HG03575 (cell line): Measurements from ENCODE around the gene INHBC.
A peak's percentile ranks its signal among the peaks of the same experiment; 100 is the strongest.
"Not testable (repeated sequence)": the region's sequence is repeated elsewhere in the genome, so short reads cannot be mapped to it uniquely, and the experiment has no call there.

Experiments
- ATAC-seq: cut with Tn5 transposase; IDR thresholded peaks from one replicate; pipeline ENCODE4 v1.9.1; 2021; ENCODE audit not compliant: unreplicated experiment, insufficient number of reproducible peaks, low FRiP score; ENCODE audit errors: extremely low read depth

Gene INHBC

GRCh38 chr12:57426948-57427347 is 7.6 kb upstream of the INHBC start:
- ATAC-seq: not testable (repeated sequence)

GRCh38 chr12:57428965-57429364 is 5.6 kb upstream of the INHBC start:
- no peak for ATAC-seq

GRCh38 chr12:57429473-57430111 is 5.0 kb upstream of the INHBC start:
- no peak for ATAC-seq

GRCh38 chr12:57430112-57430930 is 4.3 kb upstream of the INHBC start:
- ATAC-seq: no peak

GRCh38 chr12:57430931-57431566 is 3.5 kb upstream of the INHBC start, which contains the start of gene R3HDM2:
R3HDM2 (minus strand) TSS chr12:57431043; CDS start chr12:57310428, 120,615 bp downstream.
- peak; percentile 56 for ATAC-seq

GRCh38 chr12:57431654-57432188 is 2.9 kb upstream of the INHBC start:
- ATAC-seq: no peak

- no peak for ATAC-seq
Observed at GRCh38 chr12:57433370-57433769, 1.2 kb upstream of the INHBC start.

GRCh38 chr12:57435293-57435692 is 709 bp downstream of the INHBC start:
- no peak for ATAC-seq

GRCh38 chr12:57438400-57438799 is 3.8 kb downstream of the INHBC start:
- no peak for ATAC-seq

GRCh38 chr12:57439762-57440266 is 5.2 kb downstream of the INHBC start:
- no peak for ATAC-seq

GRCh38 chr12:57441393-57441792 is 6.8 kb downstream of the INHBC start:
- ATAC-seq: not testable (repeated sequence)

GRCh38 chr12:57441846-57442427 is 7.4 kb downstream of the INHBC start:
- no peak for ATAC-seq

- not testable (repeated sequence) for ATAC-seq
Observed at GRCh38 chr12:57444337-57444736, 9.8 kb downstream of the INHBC start.

GRCh38 chr12:57444744-57445143 is 10.2 kb downstream of the INHBC start:
- no peak for ATAC-seq

- no peak for ATAC-seq
Observed at GRCh38 chr12:57446292-57446960, 11.8 kb downstream of the INHBC start.

GRCh38 chr12:57448669-57449068 is 14.1 kb downstream of the INHBC start:
- ATAC-seq: no peak

- ATAC-seq: no peak
Observed at GRCh38 chr12:57449375-57449774, 14.8 kb downstream of the INHBC start.

- no peak for ATAC-seq
Observed at GRCh38 chr12:57450057-57450456, 15.5 kb downstream of the INHBC start.
